H9 (cell line): ENCODE results near the gene RNF125. TPM values are rescaled to one million over a fixed set of nuclear protein-coding genes. Genes with fewer than 3 reads are reported as not detected.

Experiments used
- DNase-seq: peaks from one replicate; pipeline ENCODE4 v3.0.0-alpha.2; 2017
- H2AFZ ChIP-seq: one replicate; pipeline ENCODE4 v1.6.1; 2013; ENCODE audit warnings: mild to moderate bottlenecking, low read length, control low read depth, moderate library complexity
- H2AK5ac ChIP-seq: 2 replicates; pipeline ENCODE4 v1.6.1; 2013; ENCODE audit warnings: low read length, control low read depth, mixed read lengths; ENCODE audit not compliant: insufficient read length
- H2BK120ac ChIP-seq: one replicate; pipeline ENCODE4 v1.6.1; 2013; ENCODE audit warnings: low read depth, mild to moderate bottlenecking, low read length, control low read depth, inconsistent platforms; ENCODE audit not compliant: poor library complexity, severe bottlenecking
- H2BK12ac ChIP-seq: 2 replicates; pipeline ENCODE4 v1.6.1; 2013; ENCODE audit warnings: low read length, control low read depth, mixed read lengths, low read depth; ENCODE audit not compliant: insufficient read length
- H2BK15ac ChIP-seq: 2 replicates; pipeline ENCODE4 v1.6.1; 2013; ENCODE audit warnings: low read depth, low read length, control low read depth
- H2BK20ac ChIP-seq: one replicate; pipeline ENCODE4 v1.6.1; 2013; ENCODE audit warnings: low read depth, mild to moderate bottlenecking, low read length, control low read depth, inconsistent platforms; ENCODE audit not compliant: poor library complexity, severe bottlenecking
- H2BK5ac ChIP-seq: 2 replicates; pipeline ENCODE4 v1.6.1; 2013; ENCODE audit warnings: low read length, control low read depth, mixed read lengths; ENCODE audit not compliant: insufficient read length
- H3K14ac ChIP-seq: 2 replicates; pipeline ENCODE4 v1.6.1; 2013; ENCODE audit warnings: low read length, control low read depth; ENCODE audit not compliant: insufficient read depth
- H3K18ac ChIP-seq: 2 replicates; pipeline ENCODE4 v1.6.1; 2013; ENCODE audit warnings: low read depth, mild to moderate bottlenecking, mixed read lengths, low read length, control low read depth; ENCODE audit not compliant: insufficient read length
- H3K23ac ChIP-seq: 2 replicates; pipeline ENCODE4 v1.6.1; 2013; ENCODE audit warnings: low read length, control low read depth, mixed read lengths, low read depth; ENCODE audit not compliant: insufficient read length
- H3K23me2 ChIP-seq: 2 replicates; pipeline ENCODE4 v1.6.1; 2013; ENCODE audit warnings: low read depth, mild to moderate bottlenecking, mixed read lengths, low read length, control low read depth; ENCODE audit not compliant: insufficient read length, poor library complexity, severe bottlenecking
- H3K27ac ChIP-seq: 2 replicates; pipeline ENCODE4 v1.5.1; 2013; ENCODE audit warnings: low read length, control low read depth, mixed read lengths, low read depth; ENCODE audit not compliant: insufficient read length
- H3K27me3 ChIP-seq: 2 replicates; pipeline ENCODE4 v1.6.1; 2013; ENCODE audit warnings: low read length, control low read depth, inconsistent platforms; ENCODE audit not compliant: insufficient read depth
- H3K4ac ChIP-seq: 2 replicates; pipeline ENCODE4 v1.6.1; 2013; ENCODE audit warnings: low read depth, mild to moderate bottlenecking, control low read depth, inconsistent platforms, low read length, moderate library complexity
- H3K4me1 ChIP-seq: 2 replicates; pipeline ENCODE4 v1.6.1; 2013; ENCODE audit warnings: low read length, control low read depth, inconsistent platforms; ENCODE audit not compliant: insufficient read depth
- H3K4me2 ChIP-seq: 2 replicates; pipeline ENCODE4 v1.6.1; 2013; ENCODE audit warnings: low read length, control low read depth, mixed read lengths; ENCODE audit not compliant: insufficient read length, insufficient read depth
- H3K56ac ChIP-seq: 2 replicates; pipeline ENCODE4 v1.6.1; 2013; ENCODE audit warnings: low read depth, mild to moderate bottlenecking, mixed read lengths, low read length, control low read depth; ENCODE audit not compliant: insufficient read length
- H3K79me1 ChIP-seq: 2 replicates; pipeline ENCODE4 v1.6.1; 2013; ENCODE audit warnings: low read depth, mild to moderate bottlenecking, moderate library complexity, low read length, control low read depth, inconsistent platforms; ENCODE audit not compliant: insufficient read depth, poor library complexity, severe bottlenecking
- H3K79me2 ChIP-seq: 2 replicates; pipeline ENCODE4 v1.6.1; 2013; ENCODE audit warnings: low read length, control low read depth, inconsistent platforms; ENCODE audit not compliant: insufficient read depth
- H3K9ac ChIP-seq: 2 replicates; pipeline ENCODE4 v1.6.1; 2013; ENCODE audit warnings: low read length, control low read depth, mixed read lengths; ENCODE audit not compliant: insufficient read length; ENCODE audit errors: extremely low read depth
- H3K9me3 ChIP-seq: one replicate; pipeline ENCODE4 v1.6.1; 2013; ENCODE audit warnings: low read depth, low read length, inconsistent platforms; ENCODE audit not compliant: control insufficient read depth
- H3T11ph ChIP-seq: one replicate; pipeline ENCODE4 v1.6.1; 2013; ENCODE audit warnings: mild to moderate bottlenecking, low read length, control low read depth, inconsistent platforms
- H4K20me1 ChIP-seq: one replicate; pipeline ENCODE4 v1.6.1; 2013; ENCODE audit not compliant: control insufficient read depth, insufficient read length, insufficient read depth
- H4K5ac ChIP-seq: 2 replicates; pipeline ENCODE4 v1.6.1; 2013; ENCODE audit warnings: low read depth, mild to moderate bottlenecking, mixed read lengths, low read length, control low read depth; ENCODE audit not compliant: insufficient read length
- H4K8ac ChIP-seq: replicated peaks from 2 replicates; pipeline ENCODE4 v1.6.1; 2013; ENCODE audit warnings: low read length, control low read depth, mixed read lengths, low read depth; ENCODE audit not compliant: insufficient read length
- H4K91ac ChIP-seq: 2 replicates; pipeline ENCODE4 v1.6.1; 2013; ENCODE audit warnings: low read depth, mild to moderate bottlenecking, moderate library complexity, mixed read lengths, low read length, control low read depth; ENCODE audit not compliant: insufficient read length
- H3K27ac Mint-ChIP-seq, 3 experiments: 2 replicates in 2 of 3; 3 replicates in 1 of 3; pipeline ENCODE4 v1.8.0; 2020 to 2021; ENCODE audit warnings: mixed read lengths in 3 of 3, mild to moderate bottlenecking in 1 of 3, moderate library complexity in 1 of 3
- H3K27me3 Mint-ChIP-seq: 2 replicates; pipeline ENCODE4 v1.8.0; 2021; ENCODE audit warnings: low read depth, mild to moderate bottlenecking, moderate library complexity, mixed read lengths
- H3K36me3 Mint-ChIP-seq, 3 experiments: 2 replicates in 2 of 3; 3 replicates in 1 of 3; pipeline ENCODE4 v1.8.0; 2020 to 2021; ENCODE audit warnings: low read depth in 3 of 3, mixed read lengths in 3 of 3; ENCODE audit not compliant: insufficient read depth in 1 of 3
- H3K4me1 Mint-ChIP-seq, 2 experiments: 2 replicates each; pipeline ENCODE4 v1.8.0; 2020; ENCODE audit warnings: mixed read lengths in 2 of 2
- H3K4me3 Mint-ChIP-seq, 2 experiments: 2 replicates in 1 of 2; 3 replicates in 1 of 2; pipeline ENCODE4 v1.8.0; 2020 to 2021; ENCODE audit warnings: mild to moderate bottlenecking in 2 of 2, mixed read lengths in 2 of 2, moderate library complexity in 1 of 2
- H3K9me3 Mint-ChIP-seq, 2 experiments: 2 replicates in 1 of 2; 3 replicates in 1 of 2; pipeline ENCODE4 v1.8.0; 2020; ENCODE audit warnings: mild to moderate bottlenecking in 2 of 2, mixed read lengths in 2 of 2, moderate library complexity in 1 of 2
- WGBS: extraction: QIAGEN DNeasy Blood & Tissue Kit; methylation state at CpG from one replicate; pipeline ENCODE4 v1.1.7; 2013; ENCODE audit warnings: missing lambda C conversion rate, low lambda C conversion rate, mixed read lengths; ENCODE audit not compliant: insufficient read length; ENCODE audit errors: extremely low coverage; 5-methylcytosine and 5-hydroxymethylcytosine counted together
- total RNA-seq: library from RNA; stranded (reverse); gene quantifications from 2 replicates; pipeline ENCODE4 v1.2.1, GENCODE V29; 2021
- TF ChIP-seq, protein P1 (sequence below): fragments of 200-600 bp; sonication (generic); conservative IDR thresholded peaks from 3 replicates; pipeline ENCODE4 v1.8.0; 2021; ENCODE audit warnings: antibody characterized with exemption, mild to moderate bottlenecking

The RNF125 gene
- total RNA-seq, 1 experiment from 2014 or later, result 8.3 TPM

DNA sequence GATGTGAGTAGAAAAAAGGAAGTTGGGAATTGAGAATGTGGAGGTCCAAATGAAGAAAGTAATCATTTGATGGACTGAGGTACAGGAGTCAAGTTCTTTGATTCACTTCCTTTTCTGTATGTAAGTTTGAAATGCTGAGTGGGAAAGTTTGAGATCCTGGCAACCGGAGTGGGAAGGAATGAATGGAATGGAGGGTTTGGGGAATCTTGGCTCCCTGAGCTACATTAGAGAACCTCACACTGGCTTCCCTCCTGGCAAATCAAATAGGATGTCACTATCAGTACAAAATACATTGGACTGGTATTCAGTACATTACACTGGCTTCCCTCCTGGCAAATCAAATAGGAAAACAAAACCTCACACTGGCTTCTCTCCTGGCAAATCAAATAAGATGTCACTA, 63.3 kb downstream of the RNF125 start:
- Histone ChIP-seq H3K4ac (no peak overlapping the region), H3K56ac (no peak overlapping the region), H2BK12ac (no peak overlapping the region), H3K79me1 (no peaks in the 10 kb centered on the region), H4K5ac (no peak overlapping the region), H3K23ac (no peak overlapping the region), H2BK15ac (no peak overlapping the region), H3K9me3 (no peaks in the 10 kb centered on the region), H2AK5ac (no peak overlapping the region), H3K18ac (no peak overlapping the region), H4K20me1 (no peaks in the 10 kb centered on the region), H3K4me2 (no peak overlapping the region), H3K79me2 (no peaks in the 10 kb centered on the region), H3K14ac (no peak overlapping the region), H3K27me3 (no peaks in the 10 kb centered on the region), H2BK120ac (no peak overlapping the region), H3K23me2 (no peaks in the 10 kb centered on the region), H2BK20ac (no peak overlapping the region), H3K4me1 (no peaks in the 10 kb centered on the region), H4K91ac (no peak overlapping the region), H4K8ac (no peak overlapping the region), H3K27ac (no peak overlapping the region), H2AFZ (no peak overlapping the region), H2BK5ac (no peak overlapping the region), H3T11ph (no peak overlapping the region), H3K9ac (no peak overlapping the region)
- Mint-ChIP-seq H3K27me3 (no peaks in the 10 kb centered on the region), H3K27ac (no peak overlapping the region), H3K4me3 (no peak overlapping the region), H3K9me3 (0 out of 5 replicates have a peak, but pooled peaks cover 2 to 3% of the 10 kb centered on the region in 2 experiments), H3K4me1 (peaks cover 15 to 20% of the 10 kb centered on the region in 2 experiments), H3K36me3 (no peaks in the 10 kb centered on the region)
- WGBS, result no CpG with 5 or more reads among the region's 1 CpG
- TF ChIP-seq, protein P1, sequence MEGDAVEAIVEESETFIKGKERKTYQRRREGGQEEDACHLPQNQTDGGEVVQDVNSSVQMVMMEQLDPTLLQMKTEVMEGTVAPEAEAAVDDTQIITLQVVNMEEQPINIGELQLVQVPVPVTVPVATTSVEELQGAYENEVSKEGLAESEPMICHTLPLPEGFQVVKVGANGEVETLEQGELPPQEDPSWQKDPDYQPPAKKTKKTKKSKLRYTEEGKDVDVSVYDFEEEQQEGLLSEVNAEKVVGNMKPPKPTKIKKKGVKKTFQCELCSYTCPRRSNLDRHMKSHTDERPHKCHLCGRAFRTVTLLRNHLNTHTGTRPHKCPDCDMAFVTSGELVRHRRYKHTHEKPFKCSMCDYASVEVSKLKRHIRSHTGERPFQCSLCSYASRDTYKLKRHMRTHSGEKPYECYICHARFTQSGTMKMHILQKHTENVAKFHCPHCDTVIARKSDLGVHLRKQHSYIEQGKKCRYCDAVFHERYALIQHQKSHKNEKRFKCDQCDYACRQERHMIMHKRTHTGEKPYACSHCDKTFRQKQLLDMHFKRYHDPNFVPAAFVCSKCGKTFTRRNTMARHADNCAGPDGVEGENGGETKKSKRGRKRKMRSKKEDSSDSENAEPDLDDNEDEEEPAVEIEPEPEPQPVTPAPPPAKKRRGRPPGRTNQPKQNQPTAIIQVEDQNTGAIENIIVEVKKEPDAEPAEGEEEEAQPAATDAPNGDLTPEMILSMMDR, result no peak
- no peak for DNase-seq
